HepG2 (cell line): ENCODE results near the gene RAC3. TPM values are rescaled to one million over a fixed set of nuclear protein-coding genes. Genes with fewer than 3 reads are reported as not detected.

Experiments used
- AGO2 ChIP-seq: fragments of 200-400 bp; formaldehyde crosslinking; optimal IDR thresholded peaks from 2 replicates; pipeline ENCODE3; 2017; ENCODE audit warnings: mild to moderate bottlenecking, low read depth, low read length, moderate library complexity
- FLYWCH1 ChIP-seq: sonication (generic); formaldehyde crosslinking; IDR thresholded peaks from 2 replicates; pipeline ENCODE4 v1.8.1; 2023; ENCODE audit warnings: mild to moderate bottlenecking, missing genetic modification reagents
- REL ChIP-seq: sonication (generic); formaldehyde crosslinking; conservative IDR thresholded peaks from 2 replicates; pipeline ENCODE4 v1.8.0; 2022; ENCODE audit warnings: mild to moderate bottlenecking, missing genetic modification reagents, moderate library complexity
- REPIN1 ChIP-seq: sonication (generic); formaldehyde crosslinking; IDR thresholded peaks from 2 replicates; pipeline ENCODE4 v1.8.0; 2022; ENCODE audit warnings: missing genetic modification reagents, low read depth, mild to moderate bottlenecking, borderline replicate concordance
- TCF7L2 ChIP-seq: IDR thresholded peaks from 2 replicates; pipeline ENCODE4 v1.6.1; 2011; ENCODE audit warnings: mild to moderate bottlenecking, low read depth, low read length, moderate library complexity
- WIZ ChIP-seq: sonication (generic); formaldehyde crosslinking; IDR thresholded peaks from 2 replicates; pipeline ENCODE4 v1.5.1; 2020; ENCODE audit warnings: mild to moderate bottlenecking, missing genetic modification reagents
- ZBTB1 ChIP-seq: sonication (generic); formaldehyde crosslinking; IDR thresholded peaks from 2 replicates; pipeline ENCODE4 v1.4.0; 2020; ENCODE audit warnings: missing genetic modification reagents, borderline replicate concordance
- ZNF124 ChIP-seq: sonication (generic); formaldehyde crosslinking; IDR thresholded peaks from 2 replicates; pipeline ENCODE4 v1.4.0; 2020; ENCODE audit warnings: missing genetic modification reagents
- ZNF30 ChIP-seq: sonication (generic); formaldehyde crosslinking; IDR thresholded peaks from 2 replicates; pipeline ENCODE4 v1.5.0; 2020; ENCODE audit warnings: mild to moderate bottlenecking, missing genetic modification reagents
- ZNF510 ChIP-seq: sonication (generic); formaldehyde crosslinking; IDR thresholded peaks from 2 replicates; pipeline ENCODE4 v1.4.0; 2020; ENCODE audit warnings: low read depth, mild to moderate bottlenecking, missing genetic modification reagents
- ZNF776 ChIP-seq: sonication (generic); formaldehyde crosslinking; IDR thresholded peaks from 2 replicates; pipeline ENCODE4 v1.4.0; 2020; ENCODE audit warnings: mild to moderate bottlenecking, missing genetic modification reagents
- polyA plus RNA-seq, 8 experiments: library from polyadenylated mRNA; depleted of rRNA in 3 of 8; stranded (reverse) in 7 of 8; unstranded in 1 of 8; fragments of >200 nt; fragmentation: Illumina TruSeq in 4 of 8; extraction: Trizol in 4 of 8; gene quantifications; 2 replicates each; pipeline versions ENCODE4 v1.2.1 to v1.2.3, GENCODE V29; 2011 to 2016; ENCODE audit warnings: low read depth in 4 of 8, missing spikeins in 1 of 8, mixed read lengths in 1 of 8; ENCODE audit not compliant: insufficient read depth in 1 of 8
- total RNA-seq, 5 experiments: library from RNA; depleted of rRNA; stranded (reverse); fragments of >200 nt; fragmentation: Illumina TruSeq; extraction: Trizol; gene quantifications; 2 replicates each; pipeline ENCODE4 v1.2.3, GENCODE V29; 2016; ENCODE audit warnings: low read depth in 1 of 5
- TF ChIP-seq, protein P1 (sequence below): IDR thresholded peaks from 2 replicates; pipeline ENCODE4 v1.6.1; 2012; ENCODE audit warnings: low read depth, low read length, improper control_type of control experiment
- TF ChIP-seq, protein P2 (sequence below), 2 experiments: IDR thresholded peaks; 2 replicates each; pipeline ENCODE4 v1.6.1; 2011 to 2012; ENCODE audit warnings: low read length in 2 of 2, borderline replicate concordance in 1 of 2, low read depth in 1 of 2, mild to moderate bottlenecking in 1 of 2, moderate library complexity in 1 of 2
- TF ChIP-seq, protein P3 (sequence below): sonication (generic); formaldehyde crosslinking; IDR thresholded peaks from 2 replicates; pipeline ENCODE4 v1.8.0; 2022; ENCODE audit warnings: missing genetic modification reagents, mild to moderate bottlenecking, moderate library complexity, borderline replicate concordance
- TF ChIP-seq, protein P4 (sequence below): sonication (generic); formaldehyde crosslinking; IDR thresholded peaks from 2 replicates; pipeline ENCODE4 v1.4.0; 2020; ENCODE audit warnings: mild to moderate bottlenecking, missing genetic modification reagents
- TF ChIP-seq, protein P5 (sequence below): sonication (generic); formaldehyde crosslinking; conservative IDR thresholded peaks from 2 replicates; pipeline ENCODE4 v1.4.0; 2020; ENCODE audit warnings: missing genetic modification reagents

Gene RAC3
- total and polyA plus RNA-seq, 2 of the 13 experiments (the other 11 are each of a cell fraction or from before 2014, with no cell fraction given), result 10.5 to 21.3 TPM

DNA sequence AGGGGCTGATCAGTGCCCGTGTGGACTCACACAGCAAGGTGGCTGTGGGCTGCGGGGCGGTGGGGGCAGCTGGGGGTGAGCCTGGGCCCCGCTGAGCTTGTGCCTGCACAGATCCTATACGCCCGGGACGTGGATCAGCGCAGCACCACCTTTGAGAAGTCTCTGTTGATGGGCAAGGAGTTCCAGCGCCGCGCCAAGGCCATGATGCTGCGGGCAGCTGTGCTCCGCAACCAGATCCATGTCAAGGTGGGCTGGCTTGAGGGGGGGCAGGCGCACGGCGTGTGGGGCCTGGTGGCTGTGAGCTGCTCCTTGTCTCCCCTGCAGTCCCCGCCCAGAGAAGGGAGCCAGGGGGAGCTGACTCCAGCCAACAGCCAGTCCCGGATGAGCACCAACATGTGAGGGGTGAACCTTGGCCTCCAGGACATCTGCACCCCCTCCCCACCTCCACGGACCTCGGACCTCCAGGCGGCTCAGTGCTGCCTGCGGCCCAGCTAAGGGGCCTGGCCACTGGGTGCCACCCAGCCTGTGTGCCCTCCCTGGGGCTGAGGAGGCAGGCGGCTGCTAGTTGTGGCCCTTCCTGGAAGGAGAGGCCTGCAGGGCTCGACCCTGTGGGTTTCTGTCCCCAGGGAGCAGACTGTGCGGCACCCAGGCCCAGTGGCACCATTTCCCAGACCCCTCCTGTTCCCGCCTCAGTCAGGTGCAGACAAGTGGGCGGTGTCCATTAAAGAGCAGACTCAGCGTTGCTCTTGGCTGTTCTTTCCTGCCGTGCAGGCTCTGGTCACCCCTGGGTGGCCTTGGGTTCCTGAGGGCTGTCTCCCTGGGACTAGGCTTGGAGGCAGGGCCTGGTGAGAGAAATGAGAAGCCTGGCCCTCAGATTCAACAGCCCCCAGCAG lies 25.5 kb downstream of the RAC3 start (continued):
- TF ChIP-seq, protein P1, sequence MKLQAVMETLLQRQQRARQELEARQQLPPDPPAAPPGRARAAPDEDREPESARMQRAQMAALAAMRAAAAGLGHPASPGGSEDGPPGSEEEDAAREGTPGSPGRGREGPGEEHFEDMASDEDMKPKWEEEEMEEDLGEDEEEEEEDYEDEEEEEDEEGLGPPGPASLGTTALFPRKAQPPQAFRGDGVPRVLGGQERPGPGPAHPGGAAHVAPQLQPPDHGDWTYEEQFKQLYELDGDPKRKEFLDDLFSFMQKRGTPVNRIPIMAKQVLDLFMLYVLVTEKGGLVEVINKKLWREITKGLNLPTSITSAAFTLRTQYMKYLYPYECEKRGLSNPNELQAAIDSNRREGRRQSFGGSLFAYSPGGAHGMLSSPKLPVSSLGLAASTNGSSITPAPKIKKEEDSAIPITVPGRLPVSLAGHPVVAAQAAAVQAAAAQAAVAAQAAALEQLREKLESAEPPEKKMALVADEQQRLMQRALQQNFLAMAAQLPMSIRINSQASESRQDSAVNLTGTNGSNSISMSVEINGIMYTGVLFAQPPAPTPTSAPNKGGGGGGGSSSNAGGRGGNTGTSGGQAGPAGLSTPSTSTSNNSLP, result no peak
- TF ChIP-seq ZNF124 (CRISPR knock-in tag), result 0 out of 2 replicates have a peak, but pooled peaks have one; percentile 44
- TF ChIP-seq, protein P2, sequence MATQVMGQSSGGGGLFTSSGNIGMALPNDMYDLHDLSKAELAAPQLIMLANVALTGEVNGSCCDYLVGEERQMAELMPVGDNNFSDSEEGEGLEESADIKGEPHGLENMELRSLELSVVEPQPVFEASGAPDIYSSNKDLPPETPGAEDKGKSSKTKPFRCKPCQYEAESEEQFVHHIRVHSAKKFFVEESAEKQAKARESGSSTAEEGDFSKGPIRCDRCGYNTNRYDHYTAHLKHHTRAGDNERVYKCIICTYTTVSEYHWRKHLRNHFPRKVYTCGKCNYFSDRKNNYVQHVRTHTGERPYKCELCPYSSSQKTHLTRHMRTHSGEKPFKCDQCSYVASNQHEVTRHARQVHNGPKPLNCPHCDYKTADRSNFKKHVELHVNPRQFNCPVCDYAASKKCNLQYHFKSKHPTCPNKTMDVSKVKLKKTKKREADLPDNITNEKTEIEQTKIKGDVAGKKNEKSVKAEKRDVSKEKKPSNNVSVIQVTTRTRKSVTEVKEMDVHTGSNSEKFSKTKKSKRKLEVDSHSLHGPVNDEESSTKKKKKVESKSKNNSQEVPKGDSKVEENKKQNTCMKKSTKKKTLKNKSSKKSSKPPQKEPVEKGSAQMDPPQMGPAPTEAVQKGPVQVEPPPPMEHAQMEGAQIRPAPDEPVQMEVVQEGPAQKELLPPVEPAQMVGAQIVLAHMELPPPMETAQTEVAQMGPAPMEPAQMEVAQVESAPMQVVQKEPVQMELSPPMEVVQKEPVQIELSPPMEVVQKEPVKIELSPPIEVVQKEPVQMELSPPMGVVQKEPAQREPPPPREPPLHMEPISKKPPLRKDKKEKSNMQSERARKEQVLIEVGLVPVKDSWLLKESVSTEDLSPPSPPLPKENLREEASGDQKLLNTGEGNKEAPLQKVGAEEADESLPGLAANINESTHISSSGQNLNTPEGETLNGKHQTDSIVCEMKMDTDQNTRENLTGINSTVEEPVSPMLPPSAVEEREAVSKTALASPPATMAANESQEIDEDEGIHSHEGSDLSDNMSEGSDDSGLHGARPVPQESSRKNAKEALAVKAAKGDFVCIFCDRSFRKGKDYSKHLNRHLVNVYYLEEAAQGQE (IDR thresholded peaks at IDR 0.05; ENCODE audit: borderline replicate concordance in 1 of 2, low read depth in 1 of 2, low read length in 2 of 2), result no peak
- no peak for TF ChIP-seq FLYWCH1 (CRISPR knock-in tag)
- TF ChIP-seq, protein P3, sequence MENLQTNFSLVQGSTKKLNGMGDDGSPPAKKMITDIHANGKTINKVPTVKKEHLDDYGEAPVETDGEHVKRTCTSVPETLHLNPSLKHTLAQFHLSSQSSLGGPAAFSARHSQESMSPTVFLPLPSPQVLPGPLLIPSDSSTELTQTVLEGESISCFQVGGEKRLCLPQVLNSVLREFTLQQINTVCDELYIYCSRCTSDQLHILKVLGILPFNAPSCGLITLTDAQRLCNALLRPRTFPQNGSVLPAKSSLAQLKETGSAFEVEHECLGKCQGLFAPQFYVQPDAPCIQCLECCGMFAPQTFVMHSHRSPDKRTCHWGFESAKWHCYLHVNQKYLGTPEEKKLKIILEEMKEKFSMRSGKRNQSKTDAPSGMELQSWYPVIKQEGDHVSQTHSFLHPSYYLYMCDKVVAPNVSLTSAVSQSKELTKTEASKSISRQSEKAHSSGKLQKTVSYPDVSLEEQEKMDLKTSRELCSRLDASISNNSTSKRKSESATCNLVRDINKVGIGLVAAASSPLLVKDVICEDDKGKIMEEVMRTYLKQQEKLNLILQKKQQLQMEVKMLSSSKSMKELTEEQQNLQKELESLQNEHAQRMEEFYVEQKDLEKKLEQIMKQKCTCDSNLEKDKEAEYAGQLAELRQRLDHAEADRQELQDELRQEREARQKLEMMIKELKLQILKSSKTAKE (CRISPR knock-in tag), result no peak; the same call in 1 of the 2 replicates
- peak; percentile 69; the same call in 1 of the 2 replicates for TF ChIP-seq REPIN1 (CRISPR knock-in tag)
- TF ChIP-seq TCF7L2, result no peak
- TF ChIP-seq ZNF510, result no peak
- TF ChIP-seq AGO2, result peak; percentile 94
- TF ChIP-seq, protein P4, sequence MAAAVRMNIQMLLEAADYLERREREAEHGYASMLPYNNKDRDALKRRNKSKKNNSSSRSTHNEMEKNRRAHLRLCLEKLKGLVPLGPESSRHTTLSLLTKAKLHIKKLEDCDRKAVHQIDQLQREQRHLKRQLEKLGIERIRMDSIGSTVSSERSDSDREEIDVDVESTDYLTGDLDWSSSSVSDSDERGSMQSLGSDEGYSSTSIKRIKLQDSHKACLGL (CRISPR knock-in tag), result no peak
- no peak for TF ChIP-seq WIZ (CRISPR knock-in tag)
- no peak for TF ChIP-seq ZNF776 (CRISPR knock-in tag)
- 0 out of 2 replicates have a peak, but pooled peaks have one; percentile 24 for TF ChIP-seq ZBTB1 (CRISPR knock-in tag)
- TF ChIP-seq, protein P5, sequence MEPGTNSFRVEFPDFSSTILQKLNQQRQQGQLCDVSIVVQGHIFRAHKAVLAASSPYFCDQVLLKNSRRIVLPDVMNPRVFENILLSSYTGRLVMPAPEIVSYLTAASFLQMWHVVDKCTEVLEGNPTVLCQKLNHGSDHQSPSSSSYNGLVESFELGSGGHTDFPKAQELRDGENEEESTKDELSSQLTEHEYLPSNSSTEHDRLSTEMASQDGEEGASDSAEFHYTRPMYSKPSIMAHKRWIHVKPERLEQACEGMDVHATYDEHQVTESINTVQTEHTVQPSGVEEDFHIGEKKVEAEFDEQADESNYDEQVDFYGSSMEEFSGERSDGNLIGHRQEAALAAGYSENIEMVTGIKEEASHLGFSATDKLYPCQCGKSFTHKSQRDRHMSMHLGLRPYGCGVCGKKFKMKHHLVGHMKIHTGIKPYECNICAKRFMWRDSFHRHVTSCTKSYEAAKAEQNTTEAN, result no peak
- TF ChIP-seq REL (CRISPR knock-in tag), result peak; percentile 42; the same call in 1 of the 2 replicates
- TF ChIP-seq ZNF30 (CRISPR knock-in tag), result no peak
